CD4-positive, alpha-beta T cell treated with Interleukin-15 for 4 hours (primary cell): ENCODE data around the gene MCHR2.
"Not testable (repeated sequence)": the region's sequence is repeated elsewhere in the genome, so short reads cannot be mapped to it uniquely, and the experiment has no call there.

Experiments used
- DNase-seq: peaks from one replicate; pipeline ENCODE4 v3.0.0-alpha.2; 2020; ENCODE audit warnings: low spot score

MCHR2 gene, protein sequence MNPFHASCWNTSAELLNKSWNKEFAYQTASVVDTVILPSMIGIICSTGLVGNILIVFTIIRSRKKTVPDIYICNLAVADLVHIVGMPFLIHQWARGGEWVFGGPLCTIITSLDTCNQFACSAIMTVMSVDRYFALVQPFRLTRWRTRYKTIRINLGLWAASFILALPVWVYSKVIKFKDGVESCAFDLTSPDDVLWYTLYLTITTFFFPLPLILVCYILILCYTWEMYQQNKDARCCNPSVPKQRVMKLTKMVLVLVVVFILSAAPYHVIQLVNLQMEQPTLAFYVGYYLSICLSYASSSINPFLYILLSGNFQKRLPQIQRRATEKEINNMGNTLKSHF

DNA sequence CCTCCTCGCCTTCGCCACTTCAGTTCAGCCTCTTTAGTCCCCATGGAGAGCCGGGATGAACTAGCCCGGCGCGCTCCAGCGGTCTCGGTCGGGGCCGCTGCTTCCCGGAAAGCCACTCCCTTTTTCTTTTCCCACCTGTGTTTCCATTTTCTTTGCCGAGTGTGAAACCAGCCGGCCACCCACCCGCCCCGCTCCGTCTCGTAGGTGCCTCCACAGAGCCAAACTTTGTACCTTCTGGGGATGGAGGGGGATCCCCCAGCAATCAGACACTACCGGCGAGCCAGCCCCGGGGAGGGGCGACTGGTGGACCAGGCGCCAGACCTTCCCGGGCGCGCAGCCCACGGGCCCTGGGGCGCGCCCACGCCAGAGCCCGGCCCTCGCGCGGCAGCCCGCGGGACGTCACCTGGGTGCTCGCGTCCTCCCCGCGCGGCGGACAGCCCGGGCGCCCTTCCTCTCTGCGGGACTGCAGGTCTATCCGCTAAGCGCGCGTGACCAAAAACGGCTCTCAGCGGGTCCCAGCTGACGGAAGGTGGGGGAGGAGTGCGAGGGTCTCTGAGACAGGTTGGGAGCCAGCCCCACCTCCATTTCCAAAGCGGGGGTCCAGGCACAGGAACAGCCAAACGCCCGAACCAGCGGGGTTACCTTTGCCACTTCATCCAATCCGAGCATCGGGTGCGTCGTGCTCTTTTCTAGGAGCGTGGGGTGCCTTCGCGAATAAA, at the start of gene MCHR2:
MCHR2 (minus strand) TSS at position 691 of the 719 bp plus-strand sequence. CDS start 38,076 bp downstream, outside the sequence.
- no peak for DNase-seq

DNA sequence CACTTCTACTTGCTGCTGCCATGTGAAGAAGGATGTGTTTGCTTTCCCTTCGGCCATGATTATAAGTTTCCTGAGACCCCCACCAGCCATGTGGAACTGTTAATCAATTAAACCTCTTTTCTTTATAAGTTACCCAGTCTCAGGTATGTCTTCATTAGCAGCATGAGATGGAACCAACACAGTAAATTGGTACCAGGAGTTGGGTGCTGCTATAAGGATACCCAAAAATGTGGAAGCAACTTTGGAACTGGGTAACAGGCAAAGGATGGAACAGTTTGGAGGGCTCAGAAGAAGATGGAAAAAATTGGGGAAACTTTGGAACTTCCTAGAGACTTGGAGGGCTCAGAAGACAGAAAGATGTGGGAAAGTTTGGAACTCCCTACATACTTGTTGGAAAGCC, 44.5 kb upstream of the MCHR2 start:
- DNase-seq: not testable (repeated sequence)

DNA sequence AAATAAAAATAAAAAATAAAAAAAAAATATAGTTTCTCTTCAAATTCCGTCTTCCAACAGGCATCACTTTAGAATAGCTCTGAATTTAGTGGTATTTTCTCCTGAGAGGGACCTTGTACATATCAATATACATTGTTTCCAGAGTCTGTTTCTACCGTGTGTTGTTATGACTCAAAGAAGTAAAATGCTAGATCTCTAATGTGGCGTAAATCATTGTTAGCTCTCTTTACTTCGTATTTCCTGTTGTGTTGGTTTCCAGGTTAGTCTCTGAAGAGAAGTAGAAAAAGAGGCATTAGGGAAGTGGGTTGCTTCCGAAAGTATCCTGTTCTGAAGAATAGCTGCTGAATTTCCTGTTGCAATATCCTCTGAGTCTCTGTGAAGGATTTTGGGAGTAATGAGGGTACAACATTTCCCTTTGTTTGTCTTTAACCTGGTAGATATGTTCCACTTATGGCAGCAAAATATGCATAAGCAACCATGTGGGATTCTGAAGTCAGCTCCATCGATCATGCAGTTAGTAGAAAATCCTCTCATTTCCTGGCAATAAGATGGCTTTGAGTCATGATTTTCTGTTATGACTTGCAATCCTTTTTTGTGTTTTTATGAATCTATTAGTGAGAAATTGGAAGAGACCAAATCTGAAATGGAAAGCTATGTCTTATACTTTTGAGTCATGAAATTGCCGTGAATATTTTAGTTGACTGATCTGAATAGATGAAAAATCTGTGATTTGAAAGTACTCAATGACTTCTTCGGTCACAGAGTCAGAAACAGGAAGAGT, 42.0 kb upstream of the MCHR2 start:
- no peak for DNase-seq

DNA sequence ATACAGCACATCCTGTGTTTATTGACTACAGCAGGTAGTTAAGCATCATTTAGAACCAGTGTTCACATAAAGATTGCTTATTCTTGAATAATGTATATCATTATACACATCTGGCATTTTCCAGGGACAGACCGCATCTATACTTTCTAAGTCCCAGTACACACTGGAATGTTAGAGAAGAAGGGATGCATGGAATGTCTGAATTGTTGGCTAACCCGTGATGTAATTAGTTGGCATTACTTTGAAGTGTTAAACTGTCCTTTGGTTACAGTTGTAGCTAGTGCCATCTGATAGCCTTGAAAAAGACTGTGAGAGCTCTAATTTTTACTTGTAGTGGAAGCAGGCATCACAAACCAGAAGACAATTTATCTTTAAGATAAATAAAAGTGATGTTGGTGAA, 29.8 kb upstream of the MCHR2 start:
- DNase-seq: no peak

DNA sequence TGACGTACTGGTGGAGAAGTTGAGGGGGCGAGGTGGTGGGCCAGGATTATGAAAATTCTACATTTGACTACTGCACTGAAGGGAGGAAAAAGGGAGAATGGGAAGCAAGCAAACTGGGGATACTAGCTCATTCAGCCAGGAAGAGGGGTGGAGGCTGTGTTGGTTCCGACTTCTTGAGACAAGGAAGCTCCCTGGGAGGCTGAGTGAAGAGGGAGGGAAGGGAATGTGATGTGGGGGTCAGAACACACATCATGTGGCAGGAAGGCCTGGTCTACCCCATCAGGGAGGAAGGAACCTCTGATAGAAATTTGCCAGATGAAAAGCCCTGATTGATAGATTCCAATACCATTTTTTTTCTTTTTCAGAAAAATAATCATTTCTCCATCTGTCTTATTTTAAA, 28.8 kb upstream of the MCHR2 start:
- DNase-seq: no peak

DNA sequence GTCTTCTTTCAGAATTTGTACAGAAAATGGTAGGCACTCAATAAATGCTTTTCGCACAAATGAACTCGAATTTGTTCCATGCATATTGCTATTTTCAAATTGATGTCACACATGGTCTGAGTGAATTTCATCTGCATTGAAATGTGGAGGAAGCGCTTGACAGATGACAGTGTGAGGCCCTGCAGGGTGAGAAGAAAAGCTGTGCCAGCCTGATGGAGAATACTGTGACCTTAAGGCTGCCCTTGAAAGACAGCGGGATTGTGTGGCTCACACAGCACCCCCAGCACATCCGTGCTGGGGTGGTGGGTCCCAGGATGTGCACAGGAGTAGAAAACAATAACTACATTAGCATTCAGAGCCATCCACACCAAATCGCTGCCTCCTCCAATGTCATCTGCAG, 14.8 kb upstream of the MCHR2 start:
- DNase-seq: no peak

DNA sequence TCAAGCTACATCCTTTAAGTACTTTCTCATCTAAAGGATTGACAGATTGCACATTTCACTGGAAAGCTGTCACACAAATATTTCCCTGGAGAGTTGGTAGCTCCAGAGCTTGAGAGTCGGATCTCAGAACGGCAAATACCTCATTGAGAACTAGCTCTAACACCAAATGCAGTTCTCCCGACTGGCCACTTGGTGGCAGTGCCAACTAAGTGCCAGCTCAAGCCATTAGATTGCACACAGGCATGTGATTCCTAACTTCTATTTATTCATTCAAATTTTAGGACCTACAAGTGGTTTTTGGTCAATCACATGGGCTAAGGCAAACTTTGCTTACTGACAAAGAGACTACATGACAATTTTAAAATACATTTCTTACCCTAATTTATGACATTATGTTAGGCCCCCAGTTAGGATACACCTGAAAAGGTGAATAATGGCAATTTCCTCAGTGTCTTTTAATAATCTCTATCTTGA, 7.9 kb upstream of the MCHR2 start:
- DNase-seq: peak; percentile 51

DNA sequence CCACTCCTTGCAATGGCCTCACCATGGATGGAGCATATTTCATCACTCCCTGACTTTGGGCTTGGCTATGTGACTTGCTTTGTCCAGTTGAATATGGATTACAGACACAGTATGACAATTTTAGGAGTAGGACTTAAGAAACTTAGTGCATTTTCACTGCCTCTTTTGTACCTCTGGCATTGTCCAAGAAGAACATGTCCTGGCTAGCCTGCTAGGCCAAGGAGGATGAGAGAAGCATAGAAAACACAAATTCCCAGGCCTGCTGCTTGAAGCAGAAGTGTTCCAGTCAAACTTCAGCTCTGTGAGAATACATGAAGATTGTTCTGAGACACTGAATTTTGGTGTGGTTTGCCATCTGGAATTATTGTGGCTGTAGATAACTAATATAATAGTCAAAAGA, 3.1 kb upstream of the MCHR2 start:
- no peak for DNase-seq

DNA sequence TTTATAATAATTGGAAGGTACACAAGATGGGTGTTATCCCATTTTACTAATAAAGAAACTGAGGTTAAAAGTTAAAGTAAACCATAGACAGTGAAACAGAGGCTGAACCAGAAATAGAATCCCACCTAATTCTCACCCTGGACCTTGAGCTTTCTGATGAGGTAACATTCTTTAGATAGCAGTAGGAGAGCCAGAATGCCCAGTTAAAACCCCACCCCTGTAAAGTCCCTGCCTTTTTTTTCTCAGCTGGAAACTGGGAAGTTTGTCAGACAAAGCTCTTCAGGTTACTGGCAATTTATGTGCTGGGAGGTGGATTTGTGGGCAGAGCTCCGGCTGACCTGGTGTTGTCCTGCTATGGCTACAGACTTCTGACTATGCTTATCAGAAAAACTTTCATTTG, 1.9 kb upstream of the MCHR2 start:
- no peak for DNase-seq

DNA sequence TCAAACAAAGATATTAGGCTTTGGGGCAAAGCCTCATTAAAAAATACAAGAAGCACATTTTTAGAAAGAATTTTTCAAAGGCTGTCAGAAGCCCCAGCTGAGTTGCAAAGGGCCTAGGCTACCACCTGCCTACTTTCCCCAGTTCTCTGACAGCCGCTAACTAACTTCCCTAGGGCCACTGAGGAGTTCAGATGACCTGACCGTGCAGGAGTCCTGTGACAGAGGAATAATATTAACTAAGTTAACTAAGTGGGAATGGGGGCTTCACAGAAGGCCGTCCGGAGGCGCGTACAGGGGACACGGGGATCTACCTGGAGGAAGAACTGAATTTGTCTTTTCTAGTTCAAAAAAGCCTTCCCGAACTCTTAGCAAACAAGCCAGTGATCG, 884 bp downstream of the MCHR2 start:
- no peak for DNase-seq

DNA sequence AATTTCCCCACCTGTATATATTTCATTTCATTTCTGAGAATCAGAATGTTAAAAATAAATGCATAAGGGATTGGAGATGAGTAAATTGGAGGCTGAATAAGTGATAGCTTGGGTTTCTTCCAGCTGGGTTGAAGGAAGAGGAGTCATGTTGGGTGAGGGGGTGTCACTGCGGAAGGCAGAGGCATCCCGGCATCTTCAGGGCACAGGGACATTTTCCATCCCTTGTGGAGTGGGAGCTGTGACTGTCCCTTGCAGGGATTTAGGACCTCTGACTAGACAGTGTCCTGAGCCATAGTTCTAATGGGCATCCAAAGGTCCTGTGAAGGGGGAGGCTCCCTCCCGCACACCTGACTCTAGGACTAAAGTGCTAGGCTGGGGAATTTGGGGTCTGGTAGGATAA, 2.1 kb downstream of the MCHR2 start:
- no peak for DNase-seq

DNA sequence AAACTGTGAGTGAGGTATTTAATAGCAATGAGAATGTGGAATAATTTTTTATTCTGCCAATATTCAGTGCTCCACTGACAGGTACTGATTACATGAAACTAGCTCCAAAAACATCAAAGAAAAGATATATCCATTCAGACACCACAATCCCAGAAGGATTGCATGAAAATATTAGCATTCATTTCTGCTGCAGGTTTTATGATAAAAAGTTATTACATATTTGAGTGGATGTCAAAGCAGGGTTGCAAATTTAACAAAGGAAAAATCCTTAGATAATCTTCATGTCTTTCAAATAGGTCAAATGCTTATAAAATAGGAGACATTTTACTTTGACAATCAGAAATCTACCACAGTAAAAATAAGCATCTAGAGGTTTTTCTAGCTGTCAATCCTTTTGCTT, 13.3 kb downstream of the MCHR2 start:
- no peak for DNase-seq

DNA sequence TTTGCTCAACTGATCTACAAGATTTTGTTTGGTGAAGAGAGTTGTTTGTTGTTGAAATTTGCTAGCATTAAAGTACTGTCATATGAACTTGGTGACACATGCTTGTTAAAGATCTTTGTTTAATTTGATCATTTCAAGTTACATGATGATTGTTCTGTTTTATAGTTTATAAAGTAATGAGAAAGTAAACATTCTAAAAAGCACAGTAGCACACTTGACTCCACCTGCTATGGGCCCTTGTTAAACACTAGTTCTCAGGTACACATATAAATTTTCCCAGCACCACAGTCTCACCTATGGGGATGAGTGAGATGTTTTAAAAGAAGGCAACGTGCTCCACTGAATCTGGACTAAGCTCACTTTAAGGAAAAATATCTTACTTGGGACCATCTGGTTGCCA, 14.1 kb downstream of the MCHR2 start:
- no peak for DNase-seq

DNA sequence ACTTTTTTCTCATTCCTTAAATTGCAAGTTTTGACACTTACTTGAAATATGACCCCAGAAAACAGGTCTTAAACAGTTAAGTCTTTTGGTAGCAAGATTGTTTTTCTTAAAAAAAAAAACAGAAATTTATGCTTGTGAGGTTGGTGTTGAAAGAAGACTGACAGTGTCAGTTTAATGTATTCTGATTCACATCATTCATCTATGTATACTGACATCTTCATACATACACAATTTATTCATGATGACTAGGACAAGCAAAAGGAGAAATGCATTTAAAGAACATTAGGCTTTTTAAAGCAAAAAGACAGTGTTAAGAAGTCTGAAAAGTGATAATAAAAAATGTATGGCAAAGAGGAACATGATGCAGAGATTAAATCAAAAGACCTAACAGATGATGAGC, 27.0 kb downstream of the MCHR2 start:
- DNase-seq: no peak

DNA sequence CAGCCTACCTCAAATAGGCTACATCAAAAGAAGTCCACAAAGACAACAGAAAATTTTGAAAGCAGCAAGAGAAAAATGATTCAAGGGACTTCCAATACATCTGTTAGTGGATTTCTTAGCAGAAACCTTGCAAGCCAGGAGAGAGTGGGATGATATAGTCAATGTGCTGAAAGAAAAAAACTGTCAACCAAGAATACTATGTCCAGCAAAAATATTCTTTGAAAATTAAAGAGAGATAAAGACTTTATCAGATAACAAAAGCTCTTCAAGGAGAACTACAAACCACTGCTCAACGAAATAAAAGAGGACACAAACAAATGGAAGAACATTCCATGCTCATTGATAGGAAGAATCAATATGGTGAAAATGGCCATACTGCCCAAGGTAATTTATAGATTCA, 34.0 kb downstream of the MCHR2 start:
- DNase-seq: no peak

DNA sequence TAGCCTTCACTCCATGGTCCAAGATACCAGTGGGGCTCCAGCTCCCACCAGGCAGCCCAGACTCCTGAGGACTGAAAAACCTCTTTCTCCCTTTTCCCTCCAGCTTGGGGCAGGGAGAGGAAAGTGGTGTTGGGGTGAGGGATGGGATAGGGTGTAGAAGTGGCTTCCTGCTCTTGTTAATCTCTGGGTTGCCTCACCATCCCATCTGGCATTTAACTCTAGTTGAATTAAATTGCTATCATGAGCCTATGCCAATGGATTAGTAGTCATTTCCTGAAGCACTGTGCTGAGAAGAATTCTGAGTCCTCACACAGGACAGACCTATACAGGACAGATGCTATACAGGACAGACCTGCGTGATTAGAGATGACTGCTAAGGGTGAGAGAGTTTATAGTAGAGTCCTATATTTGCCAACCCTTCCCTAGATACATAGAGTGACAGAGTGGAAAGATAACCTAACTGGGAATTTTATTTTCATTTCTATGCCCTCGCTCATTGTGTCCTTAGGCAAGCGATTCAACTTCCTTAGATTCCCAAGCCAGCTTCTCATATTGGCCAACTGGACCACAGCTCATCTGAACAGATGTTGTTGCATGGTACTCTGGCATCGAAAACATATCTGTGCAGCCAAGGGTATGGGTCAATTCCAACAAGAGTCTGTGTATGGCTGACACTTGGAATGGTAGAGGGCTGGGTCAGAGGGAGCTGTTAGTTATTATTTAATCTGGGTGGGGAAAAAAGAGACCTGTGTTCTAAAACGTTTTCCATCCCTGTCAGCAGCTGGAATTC, 42.8 kb downstream of the MCHR2 start:
- DNase-seq: no peak

DNA sequence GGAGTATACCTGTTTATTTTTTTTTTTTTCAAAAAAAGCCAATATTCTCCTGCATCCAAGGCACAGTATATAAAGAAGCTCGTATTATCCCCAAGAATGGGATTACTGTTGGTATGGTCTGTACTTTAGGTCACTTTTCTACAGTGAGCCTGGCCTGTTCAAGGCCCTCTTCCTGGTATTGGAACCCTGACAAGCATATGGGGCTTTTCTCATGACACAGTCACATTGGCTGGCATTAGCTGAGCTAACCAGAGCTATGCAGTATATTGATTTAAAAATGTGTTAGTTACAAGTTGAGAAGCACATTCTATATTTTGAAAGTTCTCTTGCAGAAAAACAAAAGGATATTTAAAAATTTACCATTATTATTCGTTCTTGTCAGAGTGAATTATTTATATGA, 48.0 kb downstream of the MCHR2 start:
- no peak for DNase-seq

DNA sequence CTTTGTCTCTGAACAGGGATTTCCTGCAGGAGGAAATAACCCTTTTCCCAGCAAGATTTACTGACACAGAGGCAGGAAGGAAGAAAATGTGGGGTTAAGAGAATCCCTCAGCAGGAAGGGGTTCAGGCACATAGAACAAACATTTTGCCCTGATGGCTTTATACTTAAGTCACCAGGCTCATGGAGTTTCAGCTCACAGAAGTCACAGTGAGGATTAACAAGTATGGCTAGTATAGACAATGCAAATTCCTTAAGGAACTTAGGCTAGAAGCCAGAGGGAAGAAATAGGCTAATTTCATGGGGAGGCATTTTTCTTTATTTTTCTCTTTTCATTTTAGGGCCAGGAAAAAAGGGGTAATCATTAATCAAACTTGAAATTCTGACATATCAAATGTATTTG, 50.2 kb downstream of the MCHR2 start:
- DNase-seq: no peak

DNA sequence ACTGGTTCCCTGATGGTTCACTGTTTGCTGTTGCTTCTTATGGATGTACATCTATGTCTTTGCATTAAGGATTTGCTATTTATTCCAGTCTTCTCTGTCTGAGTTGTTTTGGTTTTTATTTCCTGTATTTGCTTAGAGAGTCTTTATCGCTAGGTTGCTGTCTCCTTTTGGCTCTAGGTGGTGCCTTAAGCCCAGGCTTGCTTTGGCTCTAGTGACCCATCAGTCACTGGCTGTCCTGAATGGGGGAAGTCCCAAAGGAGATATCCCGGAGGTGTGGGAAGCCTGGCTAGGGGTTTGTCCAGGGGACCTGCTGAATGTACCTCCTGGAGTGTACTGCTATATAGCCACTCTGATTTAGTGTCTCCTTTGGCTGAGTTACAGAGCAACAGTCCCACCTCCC, 53.4 kb downstream of the MCHR2 start:
- no peak for DNase-seq

DNA sequence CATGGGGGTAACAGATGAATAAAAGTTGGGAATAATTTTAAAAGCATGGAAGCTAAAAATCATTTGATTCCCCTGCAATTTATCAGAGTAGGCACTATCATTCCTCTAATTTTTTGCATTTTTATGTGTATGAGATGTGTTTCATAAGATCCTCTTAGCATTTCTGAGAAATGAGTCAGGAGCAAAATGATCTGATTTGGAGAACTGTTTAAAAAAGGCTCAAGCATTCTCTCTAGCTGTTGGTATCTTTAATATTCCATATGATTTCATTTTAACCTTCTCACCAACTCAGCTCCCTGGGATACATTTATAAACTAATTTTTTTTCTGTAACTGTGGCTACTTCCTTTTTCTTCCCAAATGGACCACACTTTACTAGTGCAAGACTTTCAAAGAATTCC, 60.9 kb downstream of the MCHR2 start:
- no peak for DNase-seq

DNA sequence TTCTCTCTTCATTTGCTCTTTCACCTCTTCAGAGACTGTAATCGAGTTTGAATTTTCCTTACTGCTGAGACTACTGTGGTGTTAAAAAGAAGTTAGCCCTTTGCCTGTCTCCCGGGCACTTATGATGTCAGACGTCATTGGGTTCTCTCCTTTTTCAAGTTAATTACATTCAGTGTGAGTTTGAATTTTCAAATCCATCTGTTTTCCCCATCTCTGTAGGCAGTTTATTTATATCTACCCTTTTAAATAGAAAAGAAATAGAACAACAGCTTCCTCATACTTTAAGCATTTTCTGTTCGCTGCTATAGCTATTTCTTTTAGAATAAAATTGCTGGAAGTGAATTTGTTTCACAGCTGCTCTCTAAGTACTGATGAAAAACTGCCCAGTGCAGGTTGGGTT, 81.4 kb downstream of the MCHR2 start:
- no peak for DNase-seq
